B cell (primary cell): Measurements from ENCODE around the gene TKFC. TPM values are rescaled to one million over a fixed set of nuclear protein-coding genes. Genes with fewer than 3 reads are reported as not detected.
"Not testable (repeated sequence)": the region's sequence is repeated elsewhere in the genome, so short reads cannot be mapped to it uniquely, and the experiment has no call there.

Experiments
- ATAC-seq: fragments of 200-7000 bp; cut with Tn5 transposase; one replicate; pipeline ENCODE4 v1.10.0; 2021; ENCODE audit warnings: low read depth, mild to moderate bottlenecking, moderate number of reproducible peaks, moderate library complexity
- CTCF ChIA-PET: fragments of 350-600 bp; sonication (Branson Sonifier 250); formaldehyde crosslinking; loops from one replicate; lab custom pipeline; 2021; ENCODE audit warnings: antibody characterized with exemption, inconsistent platforms; lab: Charles Lee
- POLR2A ChIA-PET: fragments of 350-600 bp; sonication (Branson Sonifier 250); formaldehyde crosslinking; loops from one replicate; lab custom pipeline; 2021; ENCODE audit warnings: antibody characterized with exemption; lab: Charles Lee
- DNase-seq: peaks from one replicate; pipeline ENCODE4 v3.0.0; 2013
- H2AFZ ChIP-seq: 2 replicates; pipeline ENCODE4 v1.6.1; 2012; ENCODE audit warnings: mild to moderate bottlenecking, low read depth, low read length; ENCODE audit not compliant: insufficient read depth, poor library complexity, severe bottlenecking
- H3K27ac ChIP-seq, 2 donors: 1 replicate in 1 of 2; 2 replicates in 1 of 2; pipeline ENCODE4 v1.5.1; 2012 to 2013; ENCODE audit warnings: low read length in 2 of 2, mild to moderate bottlenecking in 2 of 2, moderate library complexity in 1 of 2
- H3K27me3 ChIP-seq, 4 experiments: fragments of 200-600 bp in 1 of 4; sonication (generic) in 1 of 4; replicated peaks in 1 of 4; 1 replicate in 2 of 4; 2 replicates in 2 of 4; pipeline versions ENCODE4 v1.6.1 to v1.7.0; 2013 to 2016; ENCODE audit warnings: low read length in 3 of 4, mild to moderate bottlenecking in 2 of 4, mixed read lengths in 1 of 4, moderate library complexity in 1 of 4; ENCODE audit not compliant: insufficient read depth in 4 of 4, control insufficient read depth in 3 of 4; ENCODE audit errors: control extremely low read depth in 1 of 4
- H3K36me3 ChIP-seq, 2 experiments: replicated peaks in 1 of 2; 1 replicate in 1 of 2; 2 replicates in 1 of 2; pipeline versions ENCODE4 v1.6.1 to v1.7.1; 2013; ENCODE audit warnings: low read length in 1 of 2; ENCODE audit not compliant: insufficient read depth in 2 of 2, control insufficient read depth in 1 of 2; ENCODE audit errors: control extremely low read depth in 1 of 2, extremely low read depth in 1 of 2
- H3K4me1 ChIP-seq, 2 donors: fragments of 200-600 bp in 1 of 2; sonication (generic) in 1 of 2; 1 replicate in 1 of 2; 2 replicates in 1 of 2; pipeline versions ENCODE4 v1.5.1 to v1.6.1; 2013 to 2017; ENCODE audit warnings: low read length in 2 of 2; ENCODE audit not compliant: control insufficient read depth in 2 of 2, insufficient read depth in 2 of 2
- H3K4me2 ChIP-seq: replicated peaks from 2 replicates; pipeline ENCODE3; 2012; ENCODE audit warnings: mild to moderate bottlenecking, low read depth, low read length; ENCODE audit not compliant: poor library complexity, severe bottlenecking
- H3K4me3 ChIP-seq, 5 experiments: fragments of 200-600 bp in 1 of 5; sonication (generic) in 1 of 5; 1 replicate in 3 of 5; 2 replicates in 2 of 5; pipeline versions ENCODE4 v1.5.1 to v1.7.0; 2011 to 2016; ENCODE audit warnings: low read length in 4 of 5, mild to moderate bottlenecking in 4 of 5, low read depth in 2 of 5, control low read depth in 1 of 5, moderate library complexity in 1 of 5; ENCODE audit not compliant: insufficient read depth in 1 of 5; ENCODE audit errors: control extremely low read depth in 1 of 5, extremely low read depth in 1 of 5
- H3K79me2 ChIP-seq: fragments of 200-600 bp; sonication (generic); one replicate; pipeline ENCODE4 v1.6.0; 2016; ENCODE audit warnings: low read length; ENCODE audit not compliant: control insufficient read depth, insufficient read depth
- H3K9ac ChIP-seq: fragments of 200-600 bp; sonication (generic); 2 replicates; pipeline ENCODE4 v1.6.1; 2017; ENCODE audit warnings: mild to moderate bottlenecking, low read length, moderate library complexity
- H3K9me3 ChIP-seq, 3 donors: one replicate each; pipeline versions ENCODE4 v1.6.1 to v1.7.1; 2013; ENCODE audit warnings: low read length in 2 of 3; ENCODE audit not compliant: control insufficient read depth in 2 of 3, insufficient read depth in 1 of 3; ENCODE audit errors: control extremely low read depth in 1 of 3
- H4K20me1 ChIP-seq: 2 replicates; pipeline ENCODE4 v1.6.0; 2012; ENCODE audit warnings: mild to moderate bottlenecking, low read length; ENCODE audit not compliant: insufficient read depth, control insufficient read depth, poor library complexity, severe bottlenecking
- H3K27ac Mint-ChIP-seq: one replicate; pipeline ENCODE4 v1.8.0; 2021; ENCODE audit warnings: mixed read lengths
- H3K27me3 Mint-ChIP-seq: one replicate; pipeline ENCODE4 v1.8.0; 2021; ENCODE audit warnings: mixed read lengths
- H3K4me1 Mint-ChIP-seq: one replicate; pipeline ENCODE4 v1.8.0; 2021; ENCODE audit warnings: mixed read lengths
- H3K4me3 Mint-ChIP-seq: one replicate; pipeline ENCODE4 v1.8.0; 2021; ENCODE audit warnings: mixed read lengths
- H3K9me3 Mint-ChIP-seq: one replicate; pipeline ENCODE4 v1.8.0; 2022; ENCODE audit warnings: mixed read lengths; ENCODE audit not compliant: insufficient read depth
- CTCF ChIP-seq: fragments of 200-600 bp; IDR thresholded peaks from one replicate; pipeline ENCODE4 v1.8.0; 2022; ENCODE audit warnings: antibody characterized with exemption, mild to moderate bottlenecking
- EZH2 ChIP-seq: IDR thresholded peaks from 2 replicates; pipeline ENCODE4 v1.6.1; 2012; ENCODE audit warnings: borderline replicate concordance, low read depth, mild to moderate bottlenecking, moderate library complexity, low read length; ENCODE audit not compliant: insufficient read depth, poor library complexity, severe bottlenecking
- WGBS: methylation state at CpG from one replicate; pipeline ENCODE4 v1.1.5; 2013; ENCODE audit warnings: missing lambda C conversion rate; ENCODE audit not compliant: insufficient coverage; 5-methylcytosine and 5-hydroxymethylcytosine counted together
- intact Hi-C: fragments of 100-400 bp; cut with micrococcal nuclease; formaldehyde crosslinking; loops from one replicate; pipeline ENCODE4 v1.10.0; 2022
- polyA plus RNA-seq: library from polyadenylated mRNA; depleted of rRNA; stranded (reverse); fragments of >200 nt; gene quantifications from 2 replicates; pipeline ENCODE4 v1.2.3, GENCODE V29; 2012
- total RNA-seq, 2 donors: library from RNA; stranded (reverse); fragments of 120-200 nt in 1 of 2; gene quantifications; 1 replicate in 1 of 2; 2 replicates in 1 of 2; pipeline versions ENCODE4 v1.2.3 to v1.2.4, GENCODE V29; 2013 to 2022

The TKFC gene
- total and polyA plus RNA-seq, 2 donors (not counting 1 experiment from before 2014, with no cell fraction given), result 82.3 to 86.3 TPM

- WGBS, result 100% methylated on average over 5 of the region's 9 CpGs
These were observed 47.9 kb downstream of the TKFC start for GRCh38 chr11:61380884-61381283.

DNA sequence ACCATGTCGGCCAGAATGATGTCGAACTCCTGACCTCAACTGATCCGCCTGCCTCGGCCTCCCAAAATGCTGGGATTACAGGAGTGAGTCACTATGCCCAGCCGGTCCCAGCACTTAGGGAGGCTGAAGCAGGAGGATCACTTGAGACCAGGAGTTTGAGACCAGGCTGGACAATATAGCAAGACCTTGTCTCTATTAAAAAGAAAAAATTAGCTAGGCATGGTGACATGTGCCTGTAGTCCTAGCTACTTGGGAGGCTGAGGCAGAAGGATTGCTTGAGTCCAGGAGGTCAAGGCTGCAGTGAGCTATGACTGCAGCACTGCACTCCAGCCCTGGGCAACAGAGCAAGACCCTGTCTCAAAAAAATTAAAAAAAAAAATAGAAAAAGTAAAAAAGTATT lies 50.8 kb downstream of the TKFC start:
- not testable (repeated sequence) for H3K9me3 ChIP-seq, H3K27ac ChIP-seq, H3K36me3 ChIP-seq, H3K27me3 ChIP-seq, ATAC-seq, H4K20me1 ChIP-seq, H3K27me3 Mint-ChIP-seq, DNase-seq, H3K4me3 ChIP-seq, H3K9me3 Mint-ChIP-seq, H3K79me2 ChIP-seq, H2AFZ ChIP-seq, H3K4me3 Mint-ChIP-seq, H3K27ac Mint-ChIP-seq, H3K4me1 Mint-ChIP-seq, H3K9ac ChIP-seq, H3K4me1 ChIP-seq, H3K4me2 ChIP-seq
- intact Hi-C loops, result loop anchor here (10.0 kb wide), 1 partner anchor 129 kb away; no protein-coding TSS in a partner anchor
- CTCF ChIA-PET, result interaction anchor here (1.2 to 9.4 kb wide), 10 partner anchors 9 to 57 kb away, joined by 4 to 649 read pairs (median 25); partner anchors contain the start of genes CYB561A3, DDB1, TKFC and TMEM138
- WGBS, result 95% methylated on average over 5 of the region's 5 CpGs
- POLR2A ChIA-PET, result interaction anchor here (0.7 to 4.0 kb wide), 3 partner anchors 22 to 50 kb away, joined by 3 to 30 read pairs (median 3); partner anchors contain the start of gene TMEM138

More at GRCh38 chr11:61380884-61381283, 47.9 kb downstream of the TKFC start:
- Mint-ChIP-seq H3K27ac (no peak overlapping the region), H3K27me3 (no peaks in the 10 kb centered on the region), H3K4me3 (no peak overlapping the region), H3K4me1 (peaks cover 8% of the 10 kb centered on the region), H3K9me3 (no peaks in the 10 kb centered on the region)
- POLR2A ChIA-PET, result no interaction called here
- no peaks in the 10 kb centered on the region for H4K20me1 ChIP-seq
- CTCF ChIA-PET, result interaction anchor here (9.3 to 9.4 kb wide), 2 partner anchors 23 to 43 kb away, joined by 206 to 649 read pairs; partner anchors contain the start of genes CYB561A3, DDB1, TKFC and TMEM138
- no peaks in the 10 kb centered on the region for H3K27me3 ChIP-seq
- no peaks in the 10 kb centered on the region for H3K9me3 ChIP-seq
- H3K79me2 ChIP-seq, result no peaks in the 10 kb centered on the region
- no peak for ATAC-seq
- H3K4me2 ChIP-seq, result no peak overlapping the region
- H3K4me1 ChIP-seq, result peaks cover 5 to 8% of the 10 kb centered on the region in 2 donors
- no peak for DNase-seq
- intact Hi-C loops, result loop anchor here (10.0 kb wide), 1 partner anchor 126 kb away; no protein-coding TSS in a partner anchor
- no peak overlapping the region for H3K27ac ChIP-seq
- no peak overlapping the region for H3K4me3 ChIP-seq
- H3K36me3 ChIP-seq, result no peaks in the 10 kb centered on the region
- H3K9ac ChIP-seq, result no peak overlapping the region
- TF ChIP-seq EZH2 (no peak), CTCF (no peak)
- H2AFZ ChIP-seq, result no peak overlapping the region
